NT2/D1 (cell line): Measurements from ENCODE around the gene DRD3.

Source experiments
- SUZ12 ChIP-seq: IDR thresholded peaks from 2 replicates; pipeline ENCODE4 v1.6.1; 2011; ENCODE audit not compliant: insufficient read length, insufficient read depth; ENCODE audit errors: extremely low read depth
- YY1 ChIP-seq: IDR thresholded peaks from 2 replicates; pipeline ENCODE4 v1.6.1; 2011; ENCODE audit not compliant: insufficient read length, insufficient read depth

- no peak for TF ChIP-seq YY1
- no peak for TF ChIP-seq SUZ12
Observed at GRCh38 chr3:114122027-114122709, 56.7 kb downstream of the DRD3 start.
